Liver (tissue), 3 donors: ENCODE results near the gene TAF1B.

Experiments used
- FOXA1 ChIP-seq: IDR thresholded peaks from 2 replicates; pipeline ENCODE4 v1.6.1; 2016; ENCODE audit warnings: antibody characterized with exemption
- GABPA ChIP-seq, 2 donors: IDR thresholded peaks in 1 of 2; conservative IDR thresholded peaks in 1 of 2; 2 replicates each; pipeline ENCODE4 v1.6.1; 2016; ENCODE audit warnings: antibody characterized with exemption in 2 of 2, mild to moderate bottlenecking in 1 of 2, moderate library complexity in 1 of 2
- HNF4A ChIP-seq, 2 donors: conservative IDR thresholded peaks; 2 replicates each; pipeline ENCODE4 v1.6.1; 2016; ENCODE audit warnings: antibody characterized with exemption in 2 of 2, mild to moderate bottlenecking in 2 of 2
- JUND ChIP-seq, 2 donors: IDR thresholded peaks; 2 replicates each; pipeline ENCODE4 v1.6.1; 2016; ENCODE audit warnings: antibody characterized with exemption in 2 of 2
- SP1 ChIP-seq: IDR thresholded peaks from 2 replicates; pipeline ENCODE4 v1.6.1; 2018; ENCODE audit warnings: antibody characterized with exemption, mild to moderate bottlenecking
- TAF1 ChIP-seq: conservative IDR thresholded peaks from 2 replicates; pipeline ENCODE4 v1.6.1; 2016; ENCODE audit warnings: antibody characterized with exemption, mild to moderate bottlenecking
- TF ChIP-seq, protein P1 (sequence below): IDR thresholded peaks from 2 replicates; pipeline ENCODE4 v1.6.1; 2016; ENCODE audit warnings: antibody characterized with exemption
- TF ChIP-seq, protein P2 (sequence below): fragments of 150-350 bp; IDR thresholded peaks from 2 replicates; pipeline ENCODE4 v1.5.1; 2017; ENCODE audit warnings: improper control_type of control experiment, low read depth, low read length; ENCODE audit not compliant: missing input control
- TF ChIP-seq, protein P3 (sequence below): IDR thresholded peaks from 2 replicates; pipeline ENCODE4 v1.6.1; 2016; ENCODE audit warnings: antibody characterized with exemption
- TF ChIP-seq, protein P4 (sequence below): IDR thresholded peaks from 2 replicates; pipeline ENCODE4 v1.6.1; 2016; ENCODE audit warnings: antibody characterized with exemption
- TF ChIP-seq, protein P5 (sequence below): IDR thresholded peaks from 2 replicates; pipeline ENCODE4 v1.6.1; 2016; ENCODE audit warnings: antibody characterized with exemption, mild to moderate bottlenecking
- donor health status: healthy.
- donor health status: healthy.

DNA sequence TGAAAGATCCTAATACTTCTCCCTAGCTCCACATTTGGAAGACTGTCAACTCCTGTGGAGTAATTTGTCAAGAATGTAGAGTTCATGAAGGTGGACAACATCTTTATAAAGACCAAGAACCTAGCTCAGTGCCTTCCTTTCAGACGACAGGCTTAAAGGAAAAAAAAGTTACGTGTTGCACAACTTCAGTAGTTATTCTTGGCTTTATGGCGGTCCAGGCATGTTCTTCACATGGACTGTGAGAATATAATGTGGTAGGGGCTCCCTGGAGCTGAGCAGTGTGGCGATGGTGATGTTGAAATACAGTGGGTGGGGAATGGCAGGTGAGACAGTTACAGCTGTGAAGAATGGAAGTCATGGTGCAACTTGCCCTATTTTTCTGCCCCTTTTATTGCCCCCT, 3.9 kb downstream of the TAF1B start:
- TF ChIP-seq, protein P1, sequence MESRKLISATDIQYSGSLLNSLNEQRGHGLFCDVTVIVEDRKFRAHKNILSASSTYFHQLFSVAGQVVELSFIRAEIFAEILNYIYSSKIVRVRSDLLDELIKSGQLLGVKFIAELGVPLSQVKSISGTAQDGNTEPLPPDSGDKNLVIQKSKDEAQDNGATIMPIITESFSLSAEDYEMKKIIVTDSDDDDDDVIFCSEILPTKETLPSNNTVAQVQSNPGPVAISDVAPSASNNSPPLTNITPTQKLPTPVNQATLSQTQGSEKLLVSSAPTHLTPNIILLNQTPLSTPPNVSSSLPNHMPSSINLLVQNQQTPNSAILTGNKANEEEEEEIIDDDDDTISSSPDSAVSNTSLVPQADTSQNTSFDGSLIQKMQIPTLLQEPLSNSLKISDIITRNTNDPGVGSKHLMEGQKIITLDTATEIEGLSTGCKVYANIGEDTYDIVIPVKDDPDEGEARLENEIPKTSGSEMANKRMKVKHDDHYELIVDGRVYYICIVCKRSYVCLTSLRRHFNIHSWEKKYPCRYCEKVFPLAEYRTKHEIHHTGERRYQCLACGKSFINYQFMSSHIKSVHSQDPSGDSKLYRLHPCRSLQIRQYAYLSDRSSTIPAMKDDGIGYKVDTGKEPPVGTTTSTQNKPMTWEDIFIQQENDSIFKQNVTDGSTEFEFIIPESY = no peak
- TF ChIP-seq, protein P2, sequence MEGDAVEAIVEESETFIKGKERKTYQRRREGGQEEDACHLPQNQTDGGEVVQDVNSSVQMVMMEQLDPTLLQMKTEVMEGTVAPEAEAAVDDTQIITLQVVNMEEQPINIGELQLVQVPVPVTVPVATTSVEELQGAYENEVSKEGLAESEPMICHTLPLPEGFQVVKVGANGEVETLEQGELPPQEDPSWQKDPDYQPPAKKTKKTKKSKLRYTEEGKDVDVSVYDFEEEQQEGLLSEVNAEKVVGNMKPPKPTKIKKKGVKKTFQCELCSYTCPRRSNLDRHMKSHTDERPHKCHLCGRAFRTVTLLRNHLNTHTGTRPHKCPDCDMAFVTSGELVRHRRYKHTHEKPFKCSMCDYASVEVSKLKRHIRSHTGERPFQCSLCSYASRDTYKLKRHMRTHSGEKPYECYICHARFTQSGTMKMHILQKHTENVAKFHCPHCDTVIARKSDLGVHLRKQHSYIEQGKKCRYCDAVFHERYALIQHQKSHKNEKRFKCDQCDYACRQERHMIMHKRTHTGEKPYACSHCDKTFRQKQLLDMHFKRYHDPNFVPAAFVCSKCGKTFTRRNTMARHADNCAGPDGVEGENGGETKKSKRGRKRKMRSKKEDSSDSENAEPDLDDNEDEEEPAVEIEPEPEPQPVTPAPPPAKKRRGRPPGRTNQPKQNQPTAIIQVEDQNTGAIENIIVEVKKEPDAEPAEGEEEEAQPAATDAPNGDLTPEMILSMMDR = no peak
- TF ChIP-seq, protein P3, sequence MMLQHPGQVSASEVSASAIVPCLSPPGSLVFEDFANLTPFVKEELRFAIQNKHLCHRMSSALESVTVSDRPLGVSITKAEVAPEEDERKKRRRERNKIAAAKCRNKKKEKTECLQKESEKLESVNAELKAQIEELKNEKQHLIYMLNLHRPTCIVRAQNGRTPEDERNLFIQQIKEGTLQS = no peak
- TF ChIP-seq JUND (IDR thresholded peaks at IDR 0.05) (no peak), TAF1 (no peak), FOXA1 (no peak), SP1 (no peak), GABPA (IDR thresholded peaks at IDR 0.05 in 1 of 2, conservative IDR thresholded peaks at IDR 0.05 in 1 of 2) (no peak), HNF4A (conservative IDR thresholded peaks at IDR 0.05) (no peak)
- TF ChIP-seq, protein P4, sequence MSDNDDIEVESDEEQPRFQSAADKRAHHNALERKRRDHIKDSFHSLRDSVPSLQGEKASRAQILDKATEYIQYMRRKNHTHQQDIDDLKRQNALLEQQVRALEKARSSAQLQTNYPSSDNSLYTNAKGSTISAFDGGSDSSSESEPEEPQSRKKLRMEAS = no peak
- TF ChIP-seq, protein P5, sequence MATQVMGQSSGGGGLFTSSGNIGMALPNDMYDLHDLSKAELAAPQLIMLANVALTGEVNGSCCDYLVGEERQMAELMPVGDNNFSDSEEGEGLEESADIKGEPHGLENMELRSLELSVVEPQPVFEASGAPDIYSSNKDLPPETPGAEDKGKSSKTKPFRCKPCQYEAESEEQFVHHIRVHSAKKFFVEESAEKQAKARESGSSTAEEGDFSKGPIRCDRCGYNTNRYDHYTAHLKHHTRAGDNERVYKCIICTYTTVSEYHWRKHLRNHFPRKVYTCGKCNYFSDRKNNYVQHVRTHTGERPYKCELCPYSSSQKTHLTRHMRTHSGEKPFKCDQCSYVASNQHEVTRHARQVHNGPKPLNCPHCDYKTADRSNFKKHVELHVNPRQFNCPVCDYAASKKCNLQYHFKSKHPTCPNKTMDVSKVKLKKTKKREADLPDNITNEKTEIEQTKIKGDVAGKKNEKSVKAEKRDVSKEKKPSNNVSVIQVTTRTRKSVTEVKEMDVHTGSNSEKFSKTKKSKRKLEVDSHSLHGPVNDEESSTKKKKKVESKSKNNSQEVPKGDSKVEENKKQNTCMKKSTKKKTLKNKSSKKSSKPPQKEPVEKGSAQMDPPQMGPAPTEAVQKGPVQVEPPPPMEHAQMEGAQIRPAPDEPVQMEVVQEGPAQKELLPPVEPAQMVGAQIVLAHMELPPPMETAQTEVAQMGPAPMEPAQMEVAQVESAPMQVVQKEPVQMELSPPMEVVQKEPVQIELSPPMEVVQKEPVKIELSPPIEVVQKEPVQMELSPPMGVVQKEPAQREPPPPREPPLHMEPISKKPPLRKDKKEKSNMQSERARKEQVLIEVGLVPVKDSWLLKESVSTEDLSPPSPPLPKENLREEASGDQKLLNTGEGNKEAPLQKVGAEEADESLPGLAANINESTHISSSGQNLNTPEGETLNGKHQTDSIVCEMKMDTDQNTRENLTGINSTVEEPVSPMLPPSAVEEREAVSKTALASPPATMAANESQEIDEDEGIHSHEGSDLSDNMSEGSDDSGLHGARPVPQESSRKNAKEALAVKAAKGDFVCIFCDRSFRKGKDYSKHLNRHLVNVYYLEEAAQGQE = no peak
